Measurements from ENCODE around the gene MSL2.

- TF ChIP-seq FOXK2 (IDR thresholded peaks at IDR 0.05): no peak
- TF ChIP-seq FOXA1 (IDR thresholded peaks at IDR 0.05): no peak
- TF ChIP-seq SUZ12 (IDR thresholded peaks at IDR 0.05): no peak
- no peak for TF ChIP-seq HDGF (IDR thresholded peaks at IDR 0.05; ENCODE audit: borderline replicate concordance)
- no peak for TF ChIP-seq BHLHE40 (IDR thresholded peaks at IDR 0.05; ENCODE audit: borderline replicate concordance)
- no peak for TF ChIP-seq SP1 (IDR thresholded peaks at IDR 0.05)
- no peak for TF ChIP-seq L3MBTL2 (conservative IDR thresholded peaks at IDR 0.05)
- TF ChIP-seq FOXM1 (IDR thresholded peaks at IDR 0.05; ENCODE audit: borderline replicate concordance): no peak
- TF ChIP-seq ZNF384 (IDR thresholded peaks at IDR 0.05): no peak
- no peak for TF ChIP-seq ARNT (IDR thresholded peaks at IDR 0.05)
- TF ChIP-seq NFRKB (IDR thresholded peaks at IDR 0.05): no peak
- no peak for TF ChIP-seq TARDBP (IDR thresholded peaks at IDR 0.05)
- TF ChIP-seq CTBP1 (IDR thresholded peaks at IDR 0.05; ENCODE audit: borderline replicate concordance): no peak
Observed at GRCh38 chr3:136237103-136237502, 41.0 kb upstream of the MSL2 start.
